ENCODE measurements around the gene NDUFV2. TPM values are rescaled to one million over a fixed set of nuclear protein-coding genes. Genes with fewer than 3 reads are reported as not detected.

Gene NDUFV2
- polyA plus RNA-seq, 1 donor (not counting 4 experiments of a cell fraction or from before 2014, with no cell fraction given) = 202 TPM

DNA sequence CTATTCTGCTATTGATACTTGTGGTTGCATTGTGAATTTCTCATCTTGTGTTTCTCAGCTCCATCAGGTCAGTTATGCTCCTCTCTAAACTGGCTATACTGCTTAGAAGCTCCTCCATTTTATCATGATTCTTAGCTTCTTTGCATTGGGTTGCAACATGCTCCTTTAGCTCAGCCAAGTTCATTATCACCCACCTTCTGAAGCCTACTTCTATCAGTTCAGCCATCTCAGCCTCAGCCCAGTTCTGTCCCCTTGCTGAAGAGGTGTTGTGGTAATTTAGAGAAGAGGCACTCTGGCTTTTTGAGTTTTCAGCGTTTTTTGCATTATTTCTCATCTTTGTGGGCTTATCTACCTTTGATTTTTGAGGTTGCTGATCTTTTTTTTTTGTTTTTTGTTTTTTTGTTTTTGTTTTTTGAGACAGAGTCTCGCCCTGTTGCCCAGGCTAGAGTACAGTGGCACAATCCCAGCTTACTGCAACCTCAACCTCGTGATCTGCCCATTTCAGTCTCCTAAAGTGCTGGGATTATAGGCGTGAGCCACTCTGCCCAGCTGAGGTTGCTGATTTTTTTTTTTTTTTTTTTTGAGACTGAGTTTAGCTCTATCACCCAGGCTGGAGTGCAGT, 70.1 kb downstream of the NDUFV2 start:
- H4K20me1 ChIP-seq (ENCODE audit: control insufficient read depth, extremely low read depth, insufficient read depth, low read length) = no peaks in the 10 kb centered on the region
- no peak overlapping the region for H2AFZ ChIP-seq (ENCODE audit: control insufficient read depth, low read length)
- H3K79me2 ChIP-seq (ENCODE audit: control insufficient read depth, insufficient read depth, low read length) = peaks cover 44% of the 10 kb centered on the region
- no peak overlapping the region for H3K4me2 ChIP-seq (ENCODE audit: control insufficient read depth, extremely low read depth, insufficient read depth, low read depth, low read length)
- H3K36me3 ChIP-seq (ENCODE audit: control insufficient read depth in 2 of 2, extremely low read depth in 1 of 2, insufficient read depth in 2 of 2, low read length in 2 of 2) = no peaks in the 10 kb centered on the region
- no peak overlapping the region for H3K4me3 ChIP-seq (ENCODE audit: control insufficient read depth in 2 of 3, extremely low read depth in 1 of 3, insufficient read depth in 2 of 3, low read depth in 1 of 3, low read length in 3 of 3)
- DNase-seq (ENCODE audit: low read depth, low spot score) = no peak
- no peak for FAIRE-seq
- no peak overlapping the region for H3K27ac ChIP-seq (ENCODE audit: control insufficient read depth, insufficient read depth, low read length)
- no peaks in the 10 kb centered on the region for H3K9me1 ChIP-seq (ENCODE audit: control insufficient read depth, extremely low read depth, insufficient read depth, low read length)
- H3K4me1 ChIP-seq (ENCODE audit: control insufficient read depth, extremely low read depth, insufficient read depth, low read length) = peaks cover 6% of the 10 kb centered on the region
- H3K27me3 ChIP-seq (ENCODE audit: control insufficient read depth, extremely low read depth, insufficient read depth, low read length) = no peaks in the 10 kb centered on the region
- no peak overlapping the region for H3K9ac ChIP-seq (ENCODE audit: control insufficient read depth, extremely low read depth, insufficient read depth, low read length)
- no peaks in the 10 kb centered on the region for H3K9me3 ChIP-seq (ENCODE audit: control insufficient read depth, low read depth, low read length)
- TF ChIP-seq EZH2 (IDR thresholded peaks at IDR 0.05; ENCODE audit: low read length) = no peak
- TF ChIP-seq, protein P1, sequence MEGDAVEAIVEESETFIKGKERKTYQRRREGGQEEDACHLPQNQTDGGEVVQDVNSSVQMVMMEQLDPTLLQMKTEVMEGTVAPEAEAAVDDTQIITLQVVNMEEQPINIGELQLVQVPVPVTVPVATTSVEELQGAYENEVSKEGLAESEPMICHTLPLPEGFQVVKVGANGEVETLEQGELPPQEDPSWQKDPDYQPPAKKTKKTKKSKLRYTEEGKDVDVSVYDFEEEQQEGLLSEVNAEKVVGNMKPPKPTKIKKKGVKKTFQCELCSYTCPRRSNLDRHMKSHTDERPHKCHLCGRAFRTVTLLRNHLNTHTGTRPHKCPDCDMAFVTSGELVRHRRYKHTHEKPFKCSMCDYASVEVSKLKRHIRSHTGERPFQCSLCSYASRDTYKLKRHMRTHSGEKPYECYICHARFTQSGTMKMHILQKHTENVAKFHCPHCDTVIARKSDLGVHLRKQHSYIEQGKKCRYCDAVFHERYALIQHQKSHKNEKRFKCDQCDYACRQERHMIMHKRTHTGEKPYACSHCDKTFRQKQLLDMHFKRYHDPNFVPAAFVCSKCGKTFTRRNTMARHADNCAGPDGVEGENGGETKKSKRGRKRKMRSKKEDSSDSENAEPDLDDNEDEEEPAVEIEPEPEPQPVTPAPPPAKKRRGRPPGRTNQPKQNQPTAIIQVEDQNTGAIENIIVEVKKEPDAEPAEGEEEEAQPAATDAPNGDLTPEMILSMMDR (optimal IDR thresholded peaks at IDR 0.05 in 1 of 3, IDR thresholded peaks at IDR 0.05 in 1 of 3, conservative IDR thresholded peaks at IDR 0.05 in 1 of 3; ENCODE audit: extremely low read depth in 1 of 3, insufficient read depth in 2 of 3, low read length in 3 of 3) = no peak
- dilution Hi-C loops (cut with MboI; ENCODE audit: extremely low pct_ligation_motif_present, low sequenced_read_pairs) = no loop called here

- TF ChIP-seq EZH2 (IDR thresholded peaks at IDR 0.05; ENCODE audit: low read length) = no peak
- TF ChIP-seq, protein P1 (optimal IDR thresholded peaks at IDR 0.05 in 1 of 3, IDR thresholded peaks at IDR 0.05 in 1 of 3, conservative IDR thresholded peaks at IDR 0.05 in 1 of 3; ENCODE audit: extremely low read depth in 1 of 3, insufficient read depth in 2 of 3, low read length in 3 of 3) = no peak
- Histone ChIP-seq H3K4me1 (ENCODE audit: control insufficient read depth, extremely low read depth, insufficient read depth, low read length) (peaks cover 6% of the 10 kb centered on the region), H3K79me2 (ENCODE audit: control insufficient read depth, insufficient read depth, low read length) (peaks cover 49% of the 10 kb centered on the region), H3K4me3 (ENCODE audit: control insufficient read depth in 2 of 3, extremely low read depth in 1 of 3, insufficient read depth in 2 of 3, low read depth in 1 of 3, low read length in 3 of 3) (no peak overlapping the region), H3K9me1 (ENCODE audit: control insufficient read depth, extremely low read depth, insufficient read depth, low read length) (no peaks in the 10 kb centered on the region), H3K9me3 (ENCODE audit: control insufficient read depth, low read depth, low read length) (no peaks in the 10 kb centered on the region), H3K27ac (ENCODE audit: control insufficient read depth, insufficient read depth, low read length) (no peak overlapping the region), H4K20me1 (ENCODE audit: control insufficient read depth, extremely low read depth, insufficient read depth, low read length) (no peaks in the 10 kb centered on the region), H2AFZ (ENCODE audit: control insufficient read depth, low read length) (no peak overlapping the region), H3K4me2 (ENCODE audit: control insufficient read depth, extremely low read depth, insufficient read depth, low read depth, low read length) (no peak overlapping the region), H3K36me3 (ENCODE audit: control insufficient read depth in 2 of 2, extremely low read depth in 1 of 2, insufficient read depth in 2 of 2, low read length in 2 of 2) (no peaks in the 10 kb centered on the region), H3K27me3 (ENCODE audit: control insufficient read depth, extremely low read depth, insufficient read depth, low read length) (no peaks in the 10 kb centered on the region), H3K9ac (ENCODE audit: control insufficient read depth, extremely low read depth, insufficient read depth, low read length) (no peak overlapping the region)
- no peak for DNase-seq (ENCODE audit: low read depth, low spot score)
- FAIRE-seq = no peak
- dilution Hi-C loops (cut with MboI; ENCODE audit: extremely low pct_ligation_motif_present, low sequenced_read_pairs) = no loop called here
Observed at GRCh38 chr18:9173770-9174233, 71.3 kb downstream of the NDUFV2 start.

All from keratinocyte (primary cell).